A673 (cell line): ENCODE results near the gene KCNIP4. TPM values are rescaled to one million over a fixed set of nuclear protein-coding genes. Genes with fewer than 3 reads are reported as not detected.

Source experiments
- BruUV-seq: library from RNA; stranded (reverse); fragments of 400-500 nt; replicated peaks from 2 replicates; lab custom pipeline; 2021; lab: Mats Ljungman, UMichigan
- CTCF ChIA-PET: fragments of 300-600 bp; sonication (Branson Sonifier 250); formaldehyde crosslinking; loops from one replicate; lab custom pipeline; 2022; ENCODE audit warnings: antibody characterized with exemption; lab: Charles Lee
- POLR2A ChIA-PET: fragments of 300-600 bp; sonication (Branson Sonifier 250); formaldehyde crosslinking; loops from one replicate; lab custom pipeline; 2022; ENCODE audit warnings: antibody characterized with exemption; ENCODE audit not compliant: low non-redundant PET; lab: Charles Lee
- DNase-seq: peaks from one replicate; pipeline ENCODE4 v3.0.0-alpha.2; 2015; ENCODE audit warnings: low spot score
- H3K27ac ChIP-seq: fragments of 200-600 bp; sonication (generic); 2 replicates; pipeline ENCODE4 v1.5.1; 2016; ENCODE audit warnings: mixed run types, low read depth, mild to moderate bottlenecking, mixed read lengths, antibody characterized with exemption, low read length; ENCODE audit not compliant: poor library complexity, severe bottlenecking
- H3K27me3 ChIP-seq: fragments of 200-600 bp; sonication (generic); replicated peaks from 2 replicates; pipeline ENCODE4 v1.6.1; 2017; ENCODE audit warnings: mixed run types, low read depth, mild to moderate bottlenecking, mixed read lengths, antibody characterized with exemption, low read length; ENCODE audit not compliant: insufficient read depth, poor library complexity
- H3K36me3 ChIP-seq: fragments of 200-600 bp; sonication (generic); 2 replicates; pipeline ENCODE4 v1.6.1; 2016; ENCODE audit warnings: mixed run types, mild to moderate bottlenecking, mixed read lengths, antibody characterized with exemption, low read length; ENCODE audit not compliant: insufficient read depth, poor library complexity, severe bottlenecking
- H3K4me1 ChIP-seq: fragments of 200-600 bp; sonication (generic); 2 replicates; pipeline ENCODE4 v1.6.1; 2017; ENCODE audit warnings: mixed run types, mild to moderate bottlenecking, mixed read lengths, antibody characterized with exemption, low read length; ENCODE audit not compliant: insufficient read depth, poor library complexity, severe bottlenecking
- H3K4me3 ChIP-seq: fragments of 200-600 bp; sonication (generic); 2 replicates; pipeline ENCODE4 v1.5.1; 2016; ENCODE audit warnings: low read depth, mixed run types, mild to moderate bottlenecking, mixed read lengths, low read length; ENCODE audit not compliant: poor library complexity, severe bottlenecking
- H3K9me3 ChIP-seq: fragments of 200-600 bp; sonication (generic); 2 replicates; pipeline ENCODE4 v1.6.1; 2016; ENCODE audit warnings: mixed run types, low read depth, mild to moderate bottlenecking, mixed read lengths, antibody characterized with exemption, low read length; ENCODE audit not compliant: poor library complexity, severe bottlenecking
- EZH2 ChIP-seq: fragments of 200-600 bp; sonication (generic); IDR thresholded peaks from 2 replicates; pipeline ENCODE4 v1.6.1; 2017; ENCODE audit warnings: borderline replicate concordance, low read depth, mild to moderate bottlenecking, mixed read lengths, antibody characterized with exemption, low read length; ENCODE audit not compliant: poor library complexity, severe bottlenecking
- intact Hi-C: fragments of 100-400 bp; cut with micrococcal nuclease; formaldehyde crosslinking; loops from one replicate; pipeline ENCODE4 v1.10.0; 2022; ENCODE audit not compliant: unreplicated experiment
- total RNA-seq: library from RNA; stranded (reverse); gene quantifications from 2 replicates; pipeline ENCODE4 v1.2.3, GENCODE V29; 2021
- TF ChIP-seq, protein P1 (sequence below): fragments of 300-800, 200-600 bp; sonication (generic); conservative IDR thresholded peaks from 2 replicates; pipeline ENCODE4 v1.5.1; 2017; ENCODE audit warnings: low read depth, mild to moderate bottlenecking, antibody characterized with exemption, low read length, moderate library complexity, mixed read lengths

Gene KCNIP4
- total RNA-seq, 1 experiment from 2014 or later: not detected

DNA sequence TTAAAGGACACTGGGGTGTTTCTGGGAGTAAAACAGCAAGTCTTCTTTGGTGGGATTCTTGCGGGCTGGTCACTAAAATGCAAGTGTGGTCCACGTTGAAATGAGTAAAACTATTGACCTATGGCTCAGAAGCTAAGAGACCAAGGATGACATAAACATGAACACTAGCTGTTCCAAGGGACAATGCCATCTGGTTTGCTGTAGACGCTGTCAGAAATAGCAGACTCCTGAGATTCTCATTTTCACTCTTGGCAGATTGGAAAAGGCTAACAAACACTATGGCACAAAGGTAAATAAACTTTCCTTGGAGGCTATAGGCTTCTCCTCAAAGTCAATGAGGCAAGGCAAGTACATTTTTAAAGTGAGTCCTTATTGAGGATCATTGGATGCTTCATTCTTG lies 343.6 kb downstream of the KCNIP4 start:
- TF ChIP-seq, protein P1, sequence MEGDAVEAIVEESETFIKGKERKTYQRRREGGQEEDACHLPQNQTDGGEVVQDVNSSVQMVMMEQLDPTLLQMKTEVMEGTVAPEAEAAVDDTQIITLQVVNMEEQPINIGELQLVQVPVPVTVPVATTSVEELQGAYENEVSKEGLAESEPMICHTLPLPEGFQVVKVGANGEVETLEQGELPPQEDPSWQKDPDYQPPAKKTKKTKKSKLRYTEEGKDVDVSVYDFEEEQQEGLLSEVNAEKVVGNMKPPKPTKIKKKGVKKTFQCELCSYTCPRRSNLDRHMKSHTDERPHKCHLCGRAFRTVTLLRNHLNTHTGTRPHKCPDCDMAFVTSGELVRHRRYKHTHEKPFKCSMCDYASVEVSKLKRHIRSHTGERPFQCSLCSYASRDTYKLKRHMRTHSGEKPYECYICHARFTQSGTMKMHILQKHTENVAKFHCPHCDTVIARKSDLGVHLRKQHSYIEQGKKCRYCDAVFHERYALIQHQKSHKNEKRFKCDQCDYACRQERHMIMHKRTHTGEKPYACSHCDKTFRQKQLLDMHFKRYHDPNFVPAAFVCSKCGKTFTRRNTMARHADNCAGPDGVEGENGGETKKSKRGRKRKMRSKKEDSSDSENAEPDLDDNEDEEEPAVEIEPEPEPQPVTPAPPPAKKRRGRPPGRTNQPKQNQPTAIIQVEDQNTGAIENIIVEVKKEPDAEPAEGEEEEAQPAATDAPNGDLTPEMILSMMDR: no peak
- TF ChIP-seq EZH2: no peak
- H3K9me3 ChIP-seq: no peaks in the 10 kb centered on the region
- no peak for DNase-seq
- intact Hi-C loops: no loop called here
- H3K27ac ChIP-seq: no peak overlapping the region
- H3K4me1 ChIP-seq: no peaks in the 10 kb centered on the region
- H3K4me3 ChIP-seq: no peak overlapping the region
- ChIA-PET POLR2A (no interaction called here), CTCF (no interaction called here)
- no peaks in the 10 kb centered on the region for H3K27me3 ChIP-seq
- no peaks in the 10 kb centered on the region for H3K36me3 ChIP-seq
- BruUV-seq: no TSS peak

DNA sequence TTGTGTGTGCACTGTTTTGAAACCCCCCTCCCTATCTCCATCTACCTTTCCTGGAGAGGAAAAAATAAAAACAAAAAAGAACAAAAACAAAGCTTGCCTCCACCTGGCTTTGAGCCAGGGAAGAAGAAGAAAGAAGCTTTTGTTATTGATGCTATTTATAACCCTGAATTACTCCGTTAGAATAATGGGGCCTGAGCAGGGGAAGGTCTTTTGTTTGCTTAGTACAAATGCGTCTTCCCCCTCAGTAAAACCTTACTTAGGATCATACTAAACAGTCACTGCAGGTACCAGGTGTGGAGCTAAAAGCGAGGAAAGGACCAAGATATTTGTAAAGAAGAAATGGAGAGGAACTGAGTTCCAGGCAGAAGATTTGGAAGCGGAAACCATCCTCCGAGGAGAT lies 352.1 kb downstream of the KCNIP4 start:
- H3K27me3 ChIP-seq: no peaks in the 10 kb centered on the region
- no peak overlapping the region for H3K4me3 ChIP-seq
- BruUV-seq: no TSS peak
- H3K36me3 ChIP-seq: no peaks in the 10 kb centered on the region
- POLR2A ChIA-PET: no interaction called here
- intact Hi-C loops: no loop called here
- CTCF ChIA-PET: no interaction called here
- H3K27ac ChIP-seq: no peak overlapping the region
- no peaks in the 10 kb centered on the region for H3K4me1 ChIP-seq
- DNase-seq: no peak
- TF ChIP-seq, protein P1: no peak
- TF ChIP-seq EZH2: no peak
- no peaks in the 10 kb centered on the region for H3K9me3 ChIP-seq

DNA sequence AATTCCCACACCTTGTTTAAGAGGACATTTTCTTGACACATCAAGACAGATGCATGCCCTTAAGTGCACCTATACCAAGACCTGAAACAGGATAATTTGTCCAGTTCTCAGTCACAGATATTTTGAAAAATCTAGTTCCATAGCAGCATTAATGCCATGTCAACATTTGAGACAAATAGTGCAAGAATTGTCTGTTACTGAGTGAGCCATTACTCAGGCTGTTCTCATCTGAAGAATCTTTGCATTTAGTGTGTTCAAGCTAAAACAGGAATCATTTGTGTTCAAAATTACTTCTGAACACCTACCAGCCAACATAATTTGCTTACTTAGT lies 354.9 kb downstream of the KCNIP4 start:
- intact Hi-C loops: no loop called here
- TF ChIP-seq, protein P1: no peak
- no peak for TF ChIP-seq EZH2
- Histone ChIP-seq H3K27me3 (no peaks in the 10 kb centered on the region), H3K4me1 (no peaks in the 10 kb centered on the region), H3K36me3 (no peaks in the 10 kb centered on the region), H3K27ac (no peak overlapping the region), H3K9me3 (no peaks in the 10 kb centered on the region), H3K4me3 (no peak overlapping the region)
- no peak for DNase-seq
- ChIA-PET POLR2A (no interaction called here), CTCF (no interaction called here)
- BruUV-seq: no TSS peak
